Lung (tissue), 12 donors: Measurements from ENCODE around the gene PTPRT. TPM values are rescaled to one million over a fixed set of nuclear protein-coding genes. Genes with fewer than 3 reads are reported as not detected.

Experiments used
- ATAC-seq: fragments of 200-7000 bp; cut with Tn5 transposase; one replicate; pipeline ENCODE4 v1.9.1; 2020; ENCODE audit warnings: moderate number of reproducible peaks; ENCODE audit not compliant: insufficient read depth, low FRiP score
- DNase-seq, 3 donors: peaks; one replicate each; pipeline ENCODE4 v3.0.0-alpha.2; 2013 to 2017
- H3K27ac ChIP-seq, 2 donors: one replicate each; pipeline ENCODE4 v1.5.1; 2013; ENCODE audit warnings: mild to moderate bottlenecking in 2 of 2, moderate library complexity in 2 of 2, control low read depth in 1 of 2, inconsistent platforms in 1 of 2, low read depth in 1 of 2, low read length in 1 of 2
- H3K27me3 ChIP-seq, 3 donors: one replicate each; pipeline ENCODE4 v1.5.1; 2013; ENCODE audit warnings: low read length in 2 of 3; ENCODE audit not compliant: control insufficient read depth in 3 of 3, insufficient read depth in 3 of 3
- H3K36me3 ChIP-seq, 4 donors: one replicate each; pipeline ENCODE4 v1.5.1; 2013; ENCODE audit warnings: low read length in 4 of 4, mild to moderate bottlenecking in 1 of 4, moderate library complexity in 1 of 4; ENCODE audit not compliant: control insufficient read depth in 4 of 4, insufficient read depth in 4 of 4
- H3K4me1 ChIP-seq, 5 donors: one replicate each; pipeline ENCODE4 v1.5.1; 2013; ENCODE audit warnings: low read length in 5 of 5, mild to moderate bottlenecking in 2 of 5, moderate library complexity in 1 of 5; ENCODE audit not compliant: control insufficient read depth in 5 of 5, insufficient read depth in 5 of 5
- H3K4me3 ChIP-seq: one replicate; pipeline ENCODE4 v1.5.1; 2013; ENCODE audit warnings: mild to moderate bottlenecking, control low read depth, moderate library complexity
- H3K9ac ChIP-seq, 2 donors: one replicate each; pipeline ENCODE4 v1.5.1; 2013; ENCODE audit warnings: low read length in 2 of 2, control low read depth in 1 of 2; ENCODE audit not compliant: insufficient read depth in 1 of 2
- H3K9me3 ChIP-seq, 4 donors: one replicate each; pipeline ENCODE4 v1.5.1; 2013; ENCODE audit warnings: low read length in 3 of 4, mild to moderate bottlenecking in 1 of 4, moderate library complexity in 1 of 4; ENCODE audit not compliant: control insufficient read depth in 4 of 4, insufficient read depth in 3 of 4
- WGBS, 2 donors: extraction: QIAGEN DNeasy Blood & Tissue Kit; methylation state at CpG; one replicate each; pipeline ENCODE4 v1.1.7; 2013; 5-methylcytosine and 5-hydroxymethylcytosine counted together
- polyA plus RNA-seq, 2 donors: library from polyadenylated mRNA; stranded (reverse); fragments of 200-250 nt; gene quantifications; one replicate each; pipeline ENCODE4 v1.2.1, GENCODE V29; 2013
- total RNA-seq, 2 donors: library from RNA; depleted of rRNA in 1 of 2; stranded (reverse); fragments of >200 nt in 1 of 2; gene quantifications; one replicate each; pipeline ENCODE4 v1.2.1, GENCODE V29; 2014 to 2021
- TF ChIP-seq, protein P1 (sequence below): IDR thresholded peaks from 2 replicates; pipeline ENCODE4 v1.5.1; 2012; ENCODE audit warnings: mild to moderate bottlenecking; ENCODE audit errors: control extremely low read depth, extremely low read depth
- donor health status: control.
- donor health status: control.
- donor health status: Bipolar disorder and iron deficiency.
- donor health status: healthy.
- donor health status: DM: yes; HTN: yes; CAD: no.

Gene PTPRT
- total and polyA plus RNA-seq, 4 donors: 0.37 to 13.8 (median 6.1) TPM

DNA sequence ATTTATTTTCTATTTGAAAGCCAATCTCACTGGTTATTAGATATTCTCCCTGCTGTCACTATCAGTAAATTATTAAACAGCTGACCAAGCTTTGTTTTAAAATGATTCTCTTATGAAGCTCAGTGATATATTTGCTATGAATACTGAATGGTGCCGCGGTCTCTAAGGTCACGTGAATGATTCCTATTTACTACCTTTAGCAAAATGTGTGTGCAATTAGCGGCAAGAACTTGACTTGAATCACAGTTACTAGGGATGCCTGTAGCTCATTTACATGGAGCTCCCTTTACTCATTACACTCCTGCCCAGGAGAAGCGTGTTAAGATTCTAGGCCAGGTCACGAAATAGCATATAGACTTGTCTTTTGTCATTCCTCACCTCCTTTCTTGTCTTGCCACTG is 12.4 kb upstream of the PTPRT start:
- DNase-seq (no peak), ATAC-seq (no peak)
- Histone ChIP-seq H3K36me3 (no peaks in the 10 kb centered on the region), H3K27ac (no peak overlapping the region), H3K9me3 (peaks cover 0 to 5% (median 0%) of the 10 kb centered on the region in 4 donors), H3K4me3 (no peak overlapping the region), H3K4me1 (peaks cover 0 to 4% (median 0%) of the 10 kb centered on the region in 5 donors), H3K9ac (no peak overlapping the region), H3K27me3 (peaks cover 0 to 6% (median 5%) of the 10 kb centered on the region in 3 donors)
- WGBS, 2 donors: 88 to 89% methylated on average over 6 of the region's 6 CpGs
- TF ChIP-seq, protein P1, sequence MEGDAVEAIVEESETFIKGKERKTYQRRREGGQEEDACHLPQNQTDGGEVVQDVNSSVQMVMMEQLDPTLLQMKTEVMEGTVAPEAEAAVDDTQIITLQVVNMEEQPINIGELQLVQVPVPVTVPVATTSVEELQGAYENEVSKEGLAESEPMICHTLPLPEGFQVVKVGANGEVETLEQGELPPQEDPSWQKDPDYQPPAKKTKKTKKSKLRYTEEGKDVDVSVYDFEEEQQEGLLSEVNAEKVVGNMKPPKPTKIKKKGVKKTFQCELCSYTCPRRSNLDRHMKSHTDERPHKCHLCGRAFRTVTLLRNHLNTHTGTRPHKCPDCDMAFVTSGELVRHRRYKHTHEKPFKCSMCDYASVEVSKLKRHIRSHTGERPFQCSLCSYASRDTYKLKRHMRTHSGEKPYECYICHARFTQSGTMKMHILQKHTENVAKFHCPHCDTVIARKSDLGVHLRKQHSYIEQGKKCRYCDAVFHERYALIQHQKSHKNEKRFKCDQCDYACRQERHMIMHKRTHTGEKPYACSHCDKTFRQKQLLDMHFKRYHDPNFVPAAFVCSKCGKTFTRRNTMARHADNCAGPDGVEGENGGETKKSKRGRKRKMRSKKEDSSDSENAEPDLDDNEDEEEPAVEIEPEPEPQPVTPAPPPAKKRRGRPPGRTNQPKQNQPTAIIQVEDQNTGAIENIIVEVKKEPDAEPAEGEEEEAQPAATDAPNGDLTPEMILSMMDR: no peak

DNA sequence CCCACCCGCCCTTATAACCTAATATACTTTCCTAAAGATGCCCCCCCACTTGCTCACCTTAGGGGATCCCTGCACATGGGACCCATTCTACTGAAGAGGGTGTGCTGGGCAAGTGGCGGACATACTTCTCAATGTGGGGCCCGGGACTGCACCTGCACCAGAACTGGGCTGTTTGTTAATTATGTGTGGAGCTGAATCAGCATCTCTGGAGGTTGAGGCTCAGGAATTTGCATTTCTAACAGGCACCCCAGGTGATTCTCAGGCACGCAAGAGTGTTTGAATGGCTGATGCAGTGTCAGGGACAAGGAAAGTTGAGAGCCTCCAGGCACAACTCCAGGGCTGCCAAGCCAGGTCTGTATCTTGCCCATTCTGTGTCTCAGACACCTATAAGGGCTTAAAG is 8.9 kb upstream of the PTPRT start:
- Histone ChIP-seq H3K4me1 (peaks cover 0 to 4% (median 0%) of the 10 kb centered on the region in 5 donors), H3K9ac (no peak overlapping the region), H3K9me3 (peaks cover 0 to 5% (median 0%) of the 10 kb centered on the region in 4 donors), H3K4me3 (no peak overlapping the region), H3K27ac (no peak overlapping the region), H3K27me3 (peaks cover 3 to 9% (median 5%) of the 10 kb centered on the region in 3 donors), H3K36me3 (no peaks in the 10 kb centered on the region)
- no peak for DNase-seq
- TF ChIP-seq, protein P1: no peak
- no peak for ATAC-seq
- WGBS, 2 donors: 64 to 67% methylated on average over 4 of the region's 4 CpGs

DNA sequence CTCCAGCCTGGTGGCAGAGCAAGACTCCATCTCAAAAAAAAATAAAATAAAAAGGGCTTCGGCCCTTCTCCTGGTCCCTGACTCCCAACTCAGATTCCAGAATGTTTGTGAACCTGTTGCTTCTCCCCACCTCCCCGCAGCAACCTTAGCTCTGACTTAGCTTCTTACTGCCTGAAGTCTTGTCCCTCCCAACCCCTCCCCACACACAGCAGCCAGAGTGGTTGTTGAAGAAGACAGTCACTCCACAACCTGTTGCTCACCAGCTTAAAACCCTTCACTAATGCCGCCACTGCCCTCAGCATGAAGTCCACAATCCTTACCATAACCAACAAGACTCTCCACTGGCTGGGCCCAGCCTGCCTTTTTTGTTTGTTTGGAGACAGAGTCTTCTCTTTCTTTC is 6.5 kb upstream of the PTPRT start:
- WGBS, 2 donors: 92 to 94% methylated on average over 3 of the region's 3 CpGs
- Histone ChIP-seq H3K4me3 (no peak overlapping the region), H3K27ac (no peak overlapping the region), H3K9me3 (no peaks in the 10 kb centered on the region), H3K27me3 (peaks cover 3 to 19% (median 7%) of the 10 kb centered on the region in 3 donors), H3K9ac (no peak overlapping the region), H3K4me1 (peaks cover 0 to 5% (median 0%) of the 10 kb centered on the region in 5 donors), H3K36me3 (no peaks in the 10 kb centered on the region)
- TF ChIP-seq, protein P1: no peak
- ATAC-seq: no peak
- no peak for DNase-seq

DNA sequence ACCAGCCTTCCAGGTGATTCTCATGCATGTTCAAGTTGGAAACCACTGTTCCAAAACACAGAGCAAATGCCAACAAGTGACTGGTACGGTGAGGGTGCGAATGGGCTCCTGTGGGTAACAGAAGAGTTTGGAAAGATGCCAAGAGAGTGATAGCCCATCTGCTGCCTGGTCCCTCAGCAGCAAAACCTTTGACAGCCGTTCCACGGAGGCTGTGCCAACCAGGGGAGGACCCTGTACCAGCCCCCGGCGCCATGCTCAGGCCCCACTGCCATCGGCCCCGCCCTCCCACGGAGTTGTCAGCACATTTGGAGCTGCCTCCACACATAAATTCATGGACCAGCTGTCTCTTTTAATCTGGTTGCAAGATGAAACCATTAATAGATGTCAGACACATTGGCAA is 4.4 kb upstream of the PTPRT start:
- DNase-seq (no peak), ATAC-seq (no peak)
- H3K27ac ChIP-seq: no peak overlapping the region
- H3K9me3 ChIP-seq: peaks cover 0 to under 1% (median 0%) of the 10 kb centered on the region in 4 donors
- H3K4me3 ChIP-seq: no peak overlapping the region
- TF ChIP-seq, protein P1: no peak
- no peak overlapping the region for H3K9ac ChIP-seq
- H3K36me3 ChIP-seq: no peaks in the 10 kb centered on the region
- peaks cover 0 to 5% (median 0%) of the 10 kb centered on the region in 5 donors for H3K4me1 ChIP-seq
- H3K27me3 ChIP-seq: peaks cover 14 to 30% (median 17%) of the 10 kb centered on the region in 3 donors
- WGBS, 2 donors: 82 to 92% methylated on average over 9 of the region's 9 CpGs
